Small intestine (tissue), 7 donors: ENCODE results near the gene ULK1. TPM values are rescaled to one million over a fixed set of nuclear protein-coding genes. Genes with fewer than 3 reads are reported as not detected.

Experiments
- DNase-seq, 2 donors: peaks; one replicate each; pipeline versions ENCODE4 v3.0.0 to v3.0.0-alpha.2; 2013
- FAIRE-seq: peaks from 2 replicates; lab custom pipeline; 2012; peaks lifted over from hg19 to GRCh38; lab: Jason Lieb, UNC
- H3K27ac ChIP-seq, 3 donors: one replicate each; pipeline ENCODE4 v1.5.1; 2013; ENCODE audit warnings: low read length in 2 of 3, mild to moderate bottlenecking in 2 of 3, control low read depth in 1 of 3, inconsistent platforms in 1 of 3, low read depth in 1 of 3, moderate library complexity in 1 of 3
- H3K27me3 ChIP-seq, 3 donors: one replicate each; pipeline ENCODE4 v1.6.1; 2013; ENCODE audit warnings: low read length in 3 of 3, inconsistent platforms in 1 of 3; ENCODE audit not compliant: control insufficient read depth in 3 of 3, insufficient read depth in 3 of 3
- H3K36me3 ChIP-seq, 3 donors: one replicate each; pipeline ENCODE4 v1.6.1; 2013; ENCODE audit warnings: low read length in 3 of 3, inconsistent platforms in 1 of 3, low read depth in 1 of 3, mild to moderate bottlenecking in 1 of 3, moderate library complexity in 1 of 3; ENCODE audit not compliant: control insufficient read depth in 3 of 3, insufficient read depth in 2 of 3
- H3K4me1 ChIP-seq, 3 donors: one replicate each; pipeline ENCODE4 v1.6.1; 2013; ENCODE audit warnings: low read length in 2 of 3, inconsistent platforms in 1 of 3, low read depth in 1 of 3, mild to moderate bottlenecking in 1 of 3, moderate library complexity in 1 of 3; ENCODE audit not compliant: control insufficient read depth in 3 of 3, insufficient read depth in 2 of 3
- H3K4me3 ChIP-seq, 3 donors: one replicate each; pipeline ENCODE4 v1.5.1; 2013; ENCODE audit warnings: low read length in 3 of 3, control low read depth in 1 of 3, inconsistent platforms in 1 of 3, low read depth in 1 of 3, mild to moderate bottlenecking in 1 of 3, moderate library complexity in 1 of 3
- H3K9me3 ChIP-seq, 2 donors: one replicate each; pipeline ENCODE4 v1.6.1; 2013; ENCODE audit warnings: low read depth in 1 of 2, low read length in 1 of 2; ENCODE audit not compliant: control insufficient read depth in 2 of 2, insufficient read depth in 1 of 2
- WGBS, 3 donors: extraction: QIAGEN DNeasy Blood & Tissue Kit; methylation state at CpG; one replicate each; pipeline ENCODE4 v1.1.7; 2013; 5-methylcytosine and 5-hydroxymethylcytosine counted together
- polyA plus RNA-seq, 4 donors: library from polyadenylated mRNA; stranded (reverse) in 3 of 4; unstranded in 1 of 4; fragments of 200-250 nt in 3 of 4; fragments of 120-200 nt in 1 of 4; gene quantifications; one replicate each; pipeline versions ENCODE4 v1.2.1 to v1.2.3, GENCODE V29; 2013
- donor health status: healthy with polysubstance abuse.
- donor health status: control.
- donor health status: control.
- donor health status: Bipolar disorder and iron deficiency.
- donor health status: healthy.

The ULK1 gene
- polyA plus RNA-seq, 4 donors, result 11.3 to 30.0 (median 12.5) TPM

GRCh38 chr12:131917139-131917710 lies 22.8 kb downstream of the ULK1 start:
- Histone ChIP-seq H3K4me1 (no peaks in the 10 kb centered on the region), H3K4me3 (no peak overlapping the region), H3K9me3 (no peaks in the 10 kb centered on the region), H3K36me3 (peaks cover 8 to 92% (median 12%) of the 10 kb centered on the region in 3 donors), H3K27ac (no peak overlapping the region), H3K27me3 (no peaks in the 10 kb centered on the region)
- DNase-seq (no peak), FAIRE-seq (no peak)
- 81 to 87% (median 83%) methylated on average over 25 to 31 of the region's 31 CpGs for WGBS, 3 donors

- Histone ChIP-seq H3K27ac (no peak overlapping the region), H3K4me1 (no peaks in the 10 kb centered on the region), H3K9me3 (no peaks in the 10 kb centered on the region), H3K27me3 (no peaks in the 10 kb centered on the region), H3K4me3 (no peak overlapping the region), H3K36me3 (peaks cover 8 to 89% (median 12%) of the 10 kb centered on the region in 3 donors)
- DNase-seq (no peak), FAIRE-seq (no peak)
- 94 to 99% (median 94%) methylated on average over 15 to 18 of the region's 18 CpGs for WGBS, 3 donors
These were observed 23.4 kb downstream of the ULK1 start for GRCh38 chr12:131917711-131918306.

- DNase-seq (no peak), FAIRE-seq (no peak)
- no peaks in the 10 kb centered on the region for H3K9me3 ChIP-seq
- H3K4me3 ChIP-seq, result no peak overlapping the region
- WGBS, 3 donors, result 84 to 87% (median 85%) methylated on average over 17 to 20 of the region's 20 CpGs
- peaks cover 8 to 86% (median 12%) of the 10 kb centered on the region in 3 donors for H3K36me3 ChIP-seq
- H3K27ac ChIP-seq, result no peak overlapping the region
- no peaks in the 10 kb centered on the region for H3K4me1 ChIP-seq
- no peaks in the 10 kb centered on the region for H3K27me3 ChIP-seq
These were observed 24.1 kb downstream of the ULK1 start for GRCh38 chr12:131918311-131919050.

GRCh38 chr12:131919051-131919347 lies 24.6 kb downstream of the ULK1 start:
- 89 to 94% (median 90%) methylated on average over 15 to 19 of the region's 19 CpGs for WGBS, 3 donors
- no peak for DNase-seq
- H3K36me3 ChIP-seq, result peaks cover 8 to 82% (median 12%) of the 10 kb centered on the region in 3 donors

GRCh38 chr12:131919366-131920156 lies 25.1 kb downstream of the ULK1 start:
- no peak overlapping the region for H3K4me3 ChIP-seq
- peaks cover 4 to 76% (median 12%) of the 10 kb centered on the region in 3 donors for H3K36me3 ChIP-seq
- WGBS, 3 donors, result 85 to 91% (median 89%) methylated on average over 36 to 37 of the region's 37 CpGs
- no peaks in the 10 kb centered on the region for H3K9me3 ChIP-seq
- no peak for FAIRE-seq
- no peaks in the 10 kb centered on the region for H3K27me3 ChIP-seq
- H3K27ac ChIP-seq, result no peak overlapping the region
- H3K4me1 ChIP-seq, result no peaks in the 10 kb centered on the region
- no peak for DNase-seq

More at GRCh38 chr12:131919051-131919347, 24.6 kb downstream of the ULK1 start:
- Histone ChIP-seq H3K27me3 (no peaks in the 10 kb centered on the region), H3K4me3 (no peak overlapping the region), H3K9me3 (no peaks in the 10 kb centered on the region), H3K4me1 (no peaks in the 10 kb centered on the region), H3K27ac (no peak overlapping the region)
- FAIRE-seq, result no peak

GRCh38 chr12:131920157-131920508 lies 25.7 kb downstream of the ULK1 start:
- 95% methylated on average over 14 of the region's 14 CpGs for WGBS, 3 donors
- DNase-seq (no peak), FAIRE-seq (no peak)
- H3K36me3 ChIP-seq, result peaks cover 4 to 70% (median 9%) of the 10 kb centered on the region in 3 donors
- no peaks in the 10 kb centered on the region for H3K4me1 ChIP-seq
- no peak overlapping the region for H3K4me3 ChIP-seq
- no peak overlapping the region for H3K27ac ChIP-seq
- H3K27me3 ChIP-seq, result no peaks in the 10 kb centered on the region
- no peaks in the 10 kb centered on the region for H3K9me3 ChIP-seq

- H3K36me3 ChIP-seq, result peaks cover 4 to 60% (median 5%) of the 10 kb centered on the region in 3 donors
- no peaks in the 10 kb centered on the region for H3K27me3 ChIP-seq
- WGBS, 3 donors, result 92 to 94% (median 94%) methylated on average over 28 to 35 of the region's 35 CpGs
- H3K9me3 ChIP-seq, result no peaks in the 10 kb centered on the region
- no peaks in the 10 kb centered on the region for H3K4me1 ChIP-seq
- FAIRE-seq, result no peak
- H3K4me3 ChIP-seq, result no peak overlapping the region
- no peak overlapping the region for H3K27ac ChIP-seq
- DNase-seq, result no peak
These were observed 26.7 kb downstream of the ULK1 start for GRCh38 chr12:131920902-131921840.
